Measurements from ENCODE around the gene LRTM1.

DNA sequence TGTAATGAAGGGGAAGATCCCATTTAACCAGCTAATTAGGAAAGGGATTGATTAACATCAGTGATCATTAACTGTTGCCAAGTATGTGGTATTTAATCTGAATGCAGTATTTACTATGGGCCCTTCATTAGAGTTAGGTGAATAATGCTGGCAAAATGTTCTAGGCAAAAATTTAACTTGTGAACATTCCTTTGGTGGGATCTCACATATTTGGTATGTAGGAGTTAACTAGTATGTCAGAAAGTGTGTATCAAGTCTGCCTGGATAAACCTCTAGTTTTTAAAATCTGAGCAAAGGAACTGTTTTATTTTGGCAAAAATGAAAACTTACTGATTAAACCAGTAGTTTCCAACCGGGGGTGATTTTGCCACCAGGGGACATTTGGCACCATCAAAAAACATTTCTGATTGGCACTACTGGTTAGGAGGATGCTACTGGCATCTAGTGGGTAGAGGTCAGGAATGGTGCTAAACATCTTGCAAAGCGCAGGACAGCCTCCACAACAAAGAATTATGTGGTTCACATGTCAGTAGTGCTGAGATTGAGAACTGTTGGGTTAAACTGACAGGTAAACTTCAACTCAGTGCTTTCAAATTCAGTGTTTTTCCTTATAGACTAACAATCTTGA, 22.5 kb downstream of the LRTM1 start:
- TF ChIP-seq, protein P1, sequence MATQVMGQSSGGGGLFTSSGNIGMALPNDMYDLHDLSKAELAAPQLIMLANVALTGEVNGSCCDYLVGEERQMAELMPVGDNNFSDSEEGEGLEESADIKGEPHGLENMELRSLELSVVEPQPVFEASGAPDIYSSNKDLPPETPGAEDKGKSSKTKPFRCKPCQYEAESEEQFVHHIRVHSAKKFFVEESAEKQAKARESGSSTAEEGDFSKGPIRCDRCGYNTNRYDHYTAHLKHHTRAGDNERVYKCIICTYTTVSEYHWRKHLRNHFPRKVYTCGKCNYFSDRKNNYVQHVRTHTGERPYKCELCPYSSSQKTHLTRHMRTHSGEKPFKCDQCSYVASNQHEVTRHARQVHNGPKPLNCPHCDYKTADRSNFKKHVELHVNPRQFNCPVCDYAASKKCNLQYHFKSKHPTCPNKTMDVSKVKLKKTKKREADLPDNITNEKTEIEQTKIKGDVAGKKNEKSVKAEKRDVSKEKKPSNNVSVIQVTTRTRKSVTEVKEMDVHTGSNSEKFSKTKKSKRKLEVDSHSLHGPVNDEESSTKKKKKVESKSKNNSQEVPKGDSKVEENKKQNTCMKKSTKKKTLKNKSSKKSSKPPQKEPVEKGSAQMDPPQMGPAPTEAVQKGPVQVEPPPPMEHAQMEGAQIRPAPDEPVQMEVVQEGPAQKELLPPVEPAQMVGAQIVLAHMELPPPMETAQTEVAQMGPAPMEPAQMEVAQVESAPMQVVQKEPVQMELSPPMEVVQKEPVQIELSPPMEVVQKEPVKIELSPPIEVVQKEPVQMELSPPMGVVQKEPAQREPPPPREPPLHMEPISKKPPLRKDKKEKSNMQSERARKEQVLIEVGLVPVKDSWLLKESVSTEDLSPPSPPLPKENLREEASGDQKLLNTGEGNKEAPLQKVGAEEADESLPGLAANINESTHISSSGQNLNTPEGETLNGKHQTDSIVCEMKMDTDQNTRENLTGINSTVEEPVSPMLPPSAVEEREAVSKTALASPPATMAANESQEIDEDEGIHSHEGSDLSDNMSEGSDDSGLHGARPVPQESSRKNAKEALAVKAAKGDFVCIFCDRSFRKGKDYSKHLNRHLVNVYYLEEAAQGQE (tag by site-specific recombination; IDR thresholded peaks at IDR 0.05) = no peak
- TF ChIP-seq ZNF23 (tag by site-specific recombination; IDR thresholded peaks at IDR 0.05; ENCODE audit: borderline replicate concordance) = no peak
- no peak for TF ChIP-seq YY1 (tag by site-specific recombination; IDR thresholded peaks at IDR 0.05)
- no peak for TF ChIP-seq HOXC10 (CRISPR knock-in tag; IDR thresholded peaks at IDR 0.05)
- no peak for TF ChIP-seq CTCF (tag by site-specific recombination; IDR thresholded peaks at IDR 0.05)
- no peak for TF ChIP-seq ZNF133 (tag by site-specific recombination; IDR thresholded peaks at IDR 0.05)
- TF ChIP-seq ZBTB17 (tag by site-specific recombination; IDR thresholded peaks at IDR 0.05) = no peak
- no peak for TF ChIP-seq ZNF561 (tag by site-specific recombination; IDR thresholded peaks at IDR 0.05; ENCODE audit: borderline replicate concordance)
- TF ChIP-seq ZNF654 (tag by site-specific recombination; IDR thresholded peaks at IDR 0.05; ENCODE audit: low read depth) = no peak
- no peak for TF ChIP-seq ZNF416 (tag by site-specific recombination; IDR thresholded peaks at IDR 0.05)
- TF ChIP-seq ZBTB11 (tag by site-specific recombination; conservative IDR thresholded peaks at IDR 0.05; ENCODE audit: low read depth) = no peak
- no peak for TF ChIP-seq ZNF544 (tag by site-specific recombination; IDR thresholded peaks at IDR 0.05)
- TF ChIP-seq ZNF658 (tag by site-specific recombination; IDR thresholded peaks at IDR 0.05) = no peak
- no peak for TF ChIP-seq ZNF112 (tag by site-specific recombination; IDR thresholded peaks at IDR 0.05)
